Kasumi-1 (cell line): ENCODE measurements around the gene SOX1.

Source experiments
- DNase-seq, 2 experiments: peaks; one replicate each; lab custom pipeline; 2025; lab: John Stamatoyannopoulos, UW

SOX1 gene

GRCh38 chr13:112072534-112073244 is 5.7 kb downstream of the SOX1 start:
- no peak for DNase-seq

DNA sequence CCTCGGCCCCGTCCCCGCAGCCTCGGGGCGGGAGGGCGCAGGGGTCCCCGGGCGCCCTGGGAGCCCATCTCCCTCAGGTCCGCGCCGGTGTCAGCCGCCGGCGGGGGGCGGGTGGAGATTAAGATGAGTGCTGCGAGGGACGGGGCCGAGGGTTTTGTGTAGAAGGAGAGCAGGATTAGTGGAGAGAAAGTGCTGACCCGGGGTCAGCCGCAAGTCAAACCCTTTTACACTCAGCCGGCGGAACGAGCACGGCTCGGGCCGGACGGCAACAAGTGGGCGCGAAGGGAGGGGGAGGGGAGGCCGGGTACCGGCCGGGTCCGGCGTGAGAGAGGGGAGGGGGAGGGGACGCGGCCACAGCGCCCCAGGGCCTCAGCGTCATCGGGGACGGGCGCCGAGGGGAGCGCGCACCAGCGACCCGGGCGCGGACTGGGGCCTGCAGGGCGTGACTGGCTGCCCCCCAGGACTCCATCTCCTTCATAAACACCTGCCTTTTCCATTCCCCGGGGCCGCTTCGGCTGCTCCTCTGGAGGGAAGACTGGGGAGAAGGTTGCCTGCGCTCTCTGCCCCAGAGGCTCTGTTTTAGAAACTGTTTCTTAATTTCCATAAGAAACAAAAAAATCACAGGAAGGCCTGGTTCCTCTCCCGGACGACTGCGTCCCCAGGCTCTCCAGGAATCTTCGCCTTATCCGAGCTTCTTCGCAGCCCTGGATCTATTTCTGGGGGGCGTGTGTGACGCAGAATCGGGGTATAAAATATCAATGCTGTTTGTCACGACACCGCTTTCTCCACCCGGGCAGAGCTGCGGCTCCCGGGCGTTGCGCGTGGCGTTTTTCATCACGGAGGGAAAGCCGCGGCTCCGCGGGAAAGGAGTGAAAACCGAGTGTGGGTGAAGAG is 6.5 kb downstream of the SOX1 start:
- no peak for DNase-seq

DNA sequence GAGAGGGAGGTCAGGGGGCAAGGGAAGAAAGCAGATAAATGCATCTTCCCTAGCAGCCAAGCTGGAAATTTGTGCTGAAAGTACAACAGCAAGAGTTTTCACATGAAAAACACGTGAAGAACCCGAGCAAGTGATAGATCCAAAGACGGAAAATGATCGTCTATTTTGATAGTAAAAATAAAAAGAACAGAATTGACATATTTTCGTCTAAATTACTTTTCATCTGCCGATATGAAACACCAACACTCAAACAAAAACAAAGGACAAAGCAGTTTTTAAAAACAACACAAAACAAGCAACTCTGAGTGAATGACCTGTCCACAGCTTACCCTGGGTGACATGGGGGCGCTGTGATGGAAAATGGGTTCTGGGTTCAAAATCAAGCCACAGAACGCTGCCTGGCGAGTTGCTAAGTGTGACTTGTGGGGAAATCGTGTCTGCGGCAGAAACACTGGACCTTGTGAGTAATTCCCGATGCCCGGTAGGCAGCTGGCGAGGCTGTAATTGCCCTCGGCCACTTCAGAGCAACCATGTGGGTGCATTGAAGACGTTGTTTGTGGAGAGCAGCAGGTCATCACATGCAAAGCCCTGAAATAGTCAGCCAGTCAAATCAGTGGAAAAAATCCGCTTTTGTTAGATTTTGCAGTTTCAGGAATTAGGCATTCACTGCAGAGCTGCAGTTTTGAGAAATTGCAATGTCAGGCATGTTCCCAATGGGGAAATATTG is 7.4 kb downstream of the SOX1 start:
- no peak for DNase-seq

DNA sequence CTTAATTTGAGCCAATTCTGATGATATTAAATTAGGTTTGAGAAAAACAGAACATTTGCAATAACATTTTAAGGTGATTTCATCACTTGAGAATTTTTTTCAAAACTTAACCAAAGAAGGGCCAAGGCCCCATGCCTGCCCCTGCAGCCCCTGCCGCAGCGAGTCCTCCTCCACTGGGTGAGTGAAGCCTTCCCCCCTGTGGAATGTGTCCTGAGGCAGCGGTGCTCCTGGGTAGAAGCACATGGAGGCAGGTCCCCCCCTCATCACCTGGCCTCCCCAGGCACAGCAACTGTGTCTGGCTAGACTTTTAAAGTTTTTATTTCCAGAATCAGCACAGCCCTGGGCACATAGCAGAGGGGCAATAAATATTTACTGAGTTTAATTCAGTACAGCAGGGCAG is 10.8 kb downstream of the SOX1 start:
- DNase-seq, result no peak

DNA sequence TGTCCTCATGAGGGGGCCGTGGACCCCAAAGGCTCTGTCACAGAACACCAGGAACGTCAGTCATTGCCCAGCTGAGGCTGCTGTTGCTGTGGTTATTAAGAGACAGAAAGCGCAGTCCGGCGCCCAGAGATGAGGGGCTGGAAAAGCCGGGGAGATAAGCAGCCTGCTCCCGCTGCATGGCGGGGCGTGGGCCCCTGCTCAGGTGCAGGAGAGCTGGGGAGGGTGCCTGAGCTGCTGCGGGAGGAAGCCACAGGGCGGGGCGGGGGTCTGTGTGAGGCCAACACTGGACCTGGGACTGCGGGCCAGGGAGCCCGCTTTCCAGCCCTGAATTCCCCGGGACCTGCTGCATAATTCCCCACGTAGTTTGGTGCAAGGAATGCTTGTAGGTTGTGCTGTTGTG is 11.3 kb downstream of the SOX1 start:
- DNase-seq, result no peak

DNA sequence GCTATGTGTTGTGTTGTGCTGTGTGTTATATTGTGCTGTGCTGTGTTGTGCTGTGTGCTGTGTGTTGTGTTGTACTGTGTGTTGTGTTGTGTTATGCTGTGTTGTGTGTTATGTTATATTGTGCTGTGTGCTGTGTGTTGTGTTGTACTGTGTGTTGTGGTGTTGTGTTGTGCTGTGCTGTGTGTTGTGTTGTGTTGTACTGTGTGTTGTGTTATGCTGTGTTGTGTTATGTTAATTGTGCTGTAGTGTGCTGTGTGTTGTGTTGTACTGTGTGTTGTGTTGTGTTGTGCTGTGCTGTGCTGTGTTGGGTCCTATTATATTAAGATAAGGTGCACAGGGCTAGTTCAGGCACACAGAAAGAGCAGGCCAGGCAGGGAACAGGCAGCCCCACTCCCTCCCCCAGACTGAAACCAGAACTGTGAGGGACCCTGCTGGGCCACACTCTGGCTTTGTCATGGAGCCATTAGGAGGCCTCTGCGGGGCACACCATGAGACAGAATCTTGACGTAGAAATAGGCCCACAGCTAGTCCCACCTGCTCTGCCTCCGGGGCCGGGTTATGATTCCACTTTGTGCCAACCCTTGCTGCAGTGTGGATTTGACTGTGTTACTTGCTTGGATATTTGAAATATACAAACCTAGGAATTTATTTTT is 12.1 kb downstream of the SOX1 start:
- DNase-seq, result no peak

DNA sequence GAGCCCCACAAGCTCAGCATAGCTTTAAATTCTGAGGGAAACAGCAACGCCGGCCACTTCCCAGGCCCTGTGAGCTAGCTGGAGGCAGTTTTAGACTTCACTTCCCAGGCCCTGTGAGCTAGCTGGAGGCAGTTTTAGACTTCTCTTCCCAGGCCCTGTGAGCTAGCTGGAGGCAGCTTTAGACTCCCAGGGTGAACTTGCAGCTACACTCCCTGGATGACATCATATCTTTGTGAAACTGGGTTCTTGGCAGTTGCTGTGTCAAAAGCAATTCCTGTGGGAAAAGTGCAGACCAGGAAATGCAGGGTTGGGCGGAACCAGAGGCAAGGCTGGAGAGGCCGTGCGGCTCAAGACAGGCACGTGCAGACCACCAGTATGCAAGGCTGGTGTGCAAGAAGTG is 12.7 kb downstream of the SOX1 start:
- DNase-seq, result no peak

GRCh38 chr13:112083971-112084370 is 17.0 kb downstream of the SOX1 start:
- DNase-seq, result no peak

DNA sequence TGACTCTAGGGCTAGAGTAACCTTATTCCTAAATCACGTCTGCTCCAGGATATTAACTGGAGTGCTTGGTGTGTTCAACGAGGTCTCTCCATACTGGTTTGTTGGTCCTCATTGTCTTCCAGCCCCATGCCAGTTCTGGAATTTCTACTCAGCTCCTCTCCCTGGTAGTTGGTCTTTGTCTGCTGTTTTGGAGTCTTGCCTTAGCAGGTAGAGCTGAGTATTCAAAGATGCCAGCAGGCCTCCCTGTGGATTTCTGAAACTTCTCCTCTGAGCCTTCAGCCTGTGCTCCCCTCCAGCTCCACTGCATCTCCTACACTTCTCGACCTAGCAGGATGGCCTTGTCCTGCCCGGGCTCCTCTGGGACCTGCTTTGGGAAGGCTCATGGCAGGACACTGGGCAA is 25.5 kb downstream of the SOX1 start:
- DNase-seq, result no peak

DNA sequence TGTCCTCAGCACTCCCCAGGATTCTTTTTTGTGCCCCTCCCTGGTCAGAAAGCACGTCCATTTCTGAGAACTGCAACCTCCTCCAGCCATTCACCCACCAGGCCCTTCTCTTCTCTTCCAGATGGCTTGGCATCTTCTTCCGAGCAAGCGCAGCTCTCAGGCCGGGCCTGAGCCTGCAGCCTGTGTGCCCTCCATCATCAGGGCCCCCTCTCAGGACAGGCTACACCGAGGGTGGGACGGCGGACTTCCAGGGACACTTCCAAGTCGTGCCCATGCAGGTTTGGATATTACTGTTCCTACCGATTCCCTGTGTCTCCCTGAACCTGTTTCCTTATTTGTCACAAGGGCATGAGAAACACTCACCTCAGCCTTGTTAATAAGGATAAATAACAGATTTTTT is 28.4 kb downstream of the SOX1 start:
- DNase-seq, result no peak

GRCh38 chr13:112096959-112097358 is 30.0 kb downstream of the SOX1 start:
- no peak for DNase-seq

DNA sequence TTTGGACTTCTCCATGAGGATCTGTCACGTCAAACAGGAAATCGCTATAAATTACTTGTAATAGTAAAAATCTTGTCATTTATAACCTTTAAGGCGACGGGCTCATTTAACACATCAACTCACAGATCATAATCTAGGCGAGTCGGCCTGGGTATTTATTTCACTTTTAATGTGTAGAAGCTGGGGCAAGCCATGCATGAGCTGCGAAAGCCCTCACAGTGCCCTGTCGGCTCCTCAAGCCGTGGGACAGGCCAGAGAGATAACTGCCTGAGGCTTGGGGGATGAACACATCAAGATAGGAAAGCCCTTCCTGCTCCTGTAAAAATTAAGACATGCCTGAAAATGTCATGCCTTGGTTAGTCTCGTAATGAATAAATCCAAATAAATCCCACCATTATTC is 30.8 kb downstream of the SOX1 start:
- DNase-seq, result no peak

DNA sequence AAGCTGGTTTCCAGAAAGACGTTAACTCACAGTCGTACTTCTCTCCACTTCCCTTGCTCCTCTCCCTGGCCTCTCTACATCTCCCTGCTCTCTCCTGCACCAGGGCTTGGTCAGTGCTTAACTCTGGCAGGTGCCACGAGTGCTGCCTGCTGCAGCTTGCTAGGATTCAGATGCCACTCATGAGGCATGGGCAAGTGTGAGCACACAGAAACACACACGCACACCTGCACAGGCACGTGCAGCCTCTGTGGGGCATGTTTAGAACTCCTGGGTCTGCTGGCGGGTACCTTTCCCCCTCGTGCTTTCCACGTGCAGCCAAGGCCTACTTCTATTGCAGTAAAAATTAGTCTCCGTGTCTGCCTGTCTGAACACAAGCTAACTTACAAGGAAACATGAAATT is 31.8 kb downstream of the SOX1 start:
- no peak for DNase-seq

- DNase-seq, result no peak
Observed at GRCh38 chr13:112101360-112101930, 34.5 kb downstream of the SOX1 start.

GRCh38 chr13:112102243-112102642 is 35.3 kb downstream of the SOX1 start:
- DNase-seq, result no peak

- DNase-seq, result no peak
Observed at GRCh38 chr13:112103260-112103838, 36.4 kb downstream of the SOX1 start.

DNA sequence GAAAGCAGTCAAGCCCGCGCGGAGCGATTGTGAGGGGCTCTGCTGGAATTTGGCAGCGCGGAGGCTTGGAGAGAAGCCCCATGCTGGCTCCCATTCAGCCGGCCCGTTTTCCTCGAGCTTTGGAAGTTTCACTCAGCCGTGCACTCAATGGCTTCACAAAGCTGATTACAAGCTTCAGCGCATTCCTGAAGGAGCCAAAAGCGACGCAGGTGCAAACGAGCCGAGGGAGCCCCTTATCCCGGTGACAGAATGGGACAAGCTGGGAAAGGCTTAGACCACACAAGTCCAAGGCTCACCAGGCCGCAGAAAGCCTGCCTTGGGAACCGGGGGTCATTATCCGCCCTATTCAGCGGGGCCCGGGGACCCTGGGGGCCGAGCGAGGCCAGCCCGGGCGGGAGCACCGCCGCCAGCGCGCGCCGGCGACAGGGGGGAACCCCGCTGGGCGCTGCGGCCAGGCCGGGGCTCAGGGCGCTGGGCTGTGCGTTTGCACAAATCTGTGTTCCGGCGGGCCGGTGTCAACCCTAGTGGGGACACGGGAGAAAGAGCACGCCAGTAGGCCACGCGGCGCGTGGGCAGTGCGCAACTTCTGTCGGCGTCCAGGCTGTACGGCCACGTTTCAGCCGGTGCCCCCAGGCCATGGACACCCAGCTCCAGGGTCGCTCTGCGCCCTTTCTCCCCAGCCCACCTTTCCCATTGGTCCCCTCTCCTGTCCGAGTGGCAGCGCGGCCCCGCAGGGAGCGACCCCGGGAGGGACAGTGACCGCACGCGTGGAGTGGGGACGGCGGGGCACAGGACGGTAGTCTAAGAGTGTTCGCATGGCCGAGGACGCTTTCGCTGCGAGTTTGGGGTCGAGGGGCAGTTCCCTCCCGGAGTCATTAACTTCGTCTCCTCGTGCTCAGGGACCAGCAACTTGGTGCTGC is 37.3 kb downstream of the SOX1 start:
- DNase-seq, result no peak

DNA sequence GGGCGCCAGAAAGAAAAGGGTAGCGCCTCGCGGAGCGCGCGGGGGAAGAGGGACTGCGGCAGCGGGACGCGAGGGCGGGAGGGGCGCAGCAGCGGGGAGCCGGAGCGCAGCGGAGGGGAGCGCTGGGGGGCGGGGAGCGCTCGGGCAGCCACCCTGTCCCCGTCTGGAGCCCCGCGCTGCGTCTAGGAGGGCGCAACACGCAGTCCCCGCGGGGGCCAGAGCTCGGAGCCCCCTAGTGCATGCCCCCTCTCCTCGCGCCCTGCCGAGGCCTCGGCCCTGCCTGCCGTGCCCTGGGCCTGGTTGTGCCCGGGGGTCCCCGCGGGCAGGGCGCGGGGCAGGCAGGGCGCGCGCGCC is 37.9 kb downstream of the SOX1 start:
- no peak for DNase-seq

DNA sequence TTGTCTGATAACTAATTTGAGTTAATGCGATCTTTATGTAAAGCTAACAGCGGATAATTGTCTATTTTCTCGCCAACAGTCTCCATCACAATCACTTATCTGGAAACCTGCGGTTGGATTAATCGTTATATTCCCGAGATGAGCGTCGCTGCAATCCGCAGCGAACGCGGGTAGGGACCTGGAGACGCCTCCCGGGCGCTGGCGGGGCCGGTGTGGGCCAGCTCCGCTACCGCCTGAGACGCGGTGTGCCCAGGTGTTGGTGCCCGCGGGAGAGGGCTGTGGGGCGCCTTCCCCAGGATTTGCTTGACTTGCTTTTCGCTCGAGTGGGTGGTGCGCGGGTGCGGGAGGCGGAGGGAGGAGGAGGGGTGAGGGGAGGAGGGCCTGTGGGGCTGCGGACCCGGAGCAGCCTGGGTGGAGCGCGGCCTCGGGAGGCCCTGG is 38.3 kb downstream of the SOX1 start:
- DNase-seq, result no peak

DNA sequence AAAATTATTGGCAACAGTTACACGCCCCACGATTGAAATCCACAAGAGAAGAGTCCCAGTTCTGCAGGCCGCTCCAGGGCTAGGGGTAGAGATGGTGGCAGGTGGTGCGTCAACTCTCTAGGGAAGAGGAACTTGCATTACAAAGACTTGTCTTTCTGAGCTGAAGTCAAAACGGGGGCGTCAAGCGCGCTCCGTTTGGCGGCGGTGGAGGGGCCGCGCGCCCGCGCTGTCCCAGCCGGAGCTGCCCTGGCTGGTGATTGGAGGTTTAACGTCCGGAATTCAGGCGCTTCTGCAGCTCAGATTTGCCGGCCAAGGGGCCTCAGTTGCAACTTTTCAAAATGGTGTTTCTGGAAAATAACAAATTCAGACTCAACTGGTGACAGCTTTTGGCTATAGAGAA is 38.9 kb downstream of the SOX1 start:
- DNase-seq, result no peak
